ENCODE results near the gene ZNF366. TPM values are rescaled to one million over a fixed set of nuclear protein-coding genes. Genes with fewer than 3 reads are reported as not detected.
A peak's percentile ranks its signal among the peaks of the same experiment; 100 is the strongest.

ZNF366 gene, protein sequence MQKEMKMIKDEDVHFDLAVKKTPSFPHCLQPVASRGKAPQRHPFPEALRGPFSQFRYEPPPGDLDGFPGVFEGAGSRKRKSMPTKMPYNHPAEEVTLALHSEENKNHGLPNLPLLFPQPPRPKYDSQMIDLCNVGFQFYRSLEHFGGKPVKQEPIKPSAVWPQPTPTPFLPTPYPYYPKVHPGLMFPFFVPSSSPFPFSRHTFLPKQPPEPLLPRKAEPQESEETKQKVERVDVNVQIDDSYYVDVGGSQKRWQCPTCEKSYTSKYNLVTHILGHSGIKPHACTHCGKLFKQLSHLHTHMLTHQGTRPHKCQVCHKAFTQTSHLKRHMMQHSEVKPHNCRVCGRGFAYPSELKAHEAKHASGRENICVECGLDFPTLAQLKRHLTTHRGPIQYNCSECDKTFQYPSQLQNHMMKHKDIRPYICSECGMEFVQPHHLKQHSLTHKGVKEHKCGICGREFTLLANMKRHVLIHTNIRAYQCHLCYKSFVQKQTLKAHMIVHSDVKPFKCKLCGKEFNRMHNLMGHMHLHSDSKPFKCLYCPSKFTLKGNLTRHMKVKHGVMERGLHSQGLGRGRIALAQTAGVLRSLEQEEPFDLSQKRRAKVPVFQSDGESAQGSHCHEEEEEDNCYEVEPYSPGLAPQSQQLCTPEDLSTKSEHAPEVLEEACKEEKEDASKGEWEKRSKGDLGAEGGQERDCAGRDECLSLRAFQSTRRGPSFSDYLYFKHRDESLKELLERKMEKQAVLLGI
- total RNA-seq, result 0.94 TPM

DNA sequence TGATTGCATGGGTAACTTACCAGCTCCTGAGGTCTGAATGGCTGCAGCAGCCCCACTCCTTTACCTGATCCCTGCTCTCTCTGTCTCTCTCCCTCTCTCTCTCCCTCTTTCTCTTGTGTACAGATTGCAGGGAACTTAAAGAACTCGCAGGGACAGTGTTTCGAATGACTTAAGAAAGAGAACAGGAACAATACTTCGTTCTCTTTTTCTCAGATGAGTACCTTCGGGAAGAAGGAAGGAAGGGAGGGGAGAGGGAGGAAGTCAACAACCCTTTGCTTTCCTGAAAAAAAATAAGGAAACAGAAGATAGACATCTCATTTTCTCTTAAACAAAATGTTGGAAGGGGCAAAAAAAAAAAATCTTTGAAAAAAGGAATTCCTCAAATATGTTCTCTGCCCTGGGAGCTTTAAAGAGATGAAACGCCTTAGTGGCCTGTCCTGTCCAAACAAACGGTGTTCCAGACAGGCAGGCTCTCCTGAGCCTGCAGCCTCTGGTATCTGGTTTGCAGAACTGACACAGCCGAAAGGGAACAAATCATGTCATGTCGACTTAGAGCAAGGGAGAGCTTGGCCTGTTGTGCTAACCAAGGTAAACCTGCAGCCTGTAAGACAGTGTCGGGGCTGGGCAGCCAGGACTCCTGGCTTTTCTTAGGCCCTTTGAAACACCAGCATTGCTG, at the start of gene ZNF366:
Gene ZNF366 (minus strand): TSS at position 180 of the 676 bp plus-strand sequence. CDS start 45,914 bp downstream, outside the sequence.
- DNase-seq, result no peak

DNA sequence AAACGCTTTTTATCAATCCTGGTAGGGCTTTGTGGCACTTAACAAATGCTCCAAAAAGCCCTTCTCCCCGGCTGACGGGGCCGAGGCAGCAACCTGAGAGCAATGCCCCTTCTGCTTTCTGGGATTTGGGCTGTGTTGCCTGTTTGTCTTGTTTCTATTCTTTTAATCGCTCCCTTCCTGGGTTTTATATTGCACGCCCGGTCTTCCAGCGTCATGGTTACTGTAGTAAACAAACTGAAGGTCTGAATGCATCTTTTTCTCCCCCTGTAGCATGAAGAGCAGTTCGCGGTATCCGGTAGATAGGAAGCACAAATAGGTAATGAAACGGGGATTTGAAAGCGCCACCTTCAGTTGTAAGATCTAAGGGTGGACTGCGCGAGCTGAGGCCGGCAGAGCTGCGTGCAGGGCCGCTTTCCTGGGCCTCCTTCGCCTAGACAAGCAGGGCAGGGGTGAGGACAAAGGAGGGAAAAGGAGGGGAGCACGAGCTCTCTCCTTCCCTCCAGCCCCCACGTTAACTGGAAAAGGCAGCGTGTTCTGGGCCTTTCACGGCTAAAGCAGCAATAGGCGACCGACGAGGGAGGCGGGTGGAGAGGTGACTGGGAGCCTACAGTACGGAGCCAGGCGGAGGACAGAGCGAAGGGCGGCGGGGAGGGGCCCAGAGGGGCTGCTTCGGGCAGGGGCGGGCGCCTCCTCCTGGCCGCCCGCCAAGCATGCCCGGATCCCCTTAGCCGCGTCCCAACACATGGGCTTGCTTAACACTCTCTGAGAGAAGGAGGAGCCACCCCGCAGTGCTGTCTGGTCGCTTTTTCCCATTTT, 49.3 kb upstream of the ZNF366 start:
- DNase-seq, result peak; percentile 67

DNA sequence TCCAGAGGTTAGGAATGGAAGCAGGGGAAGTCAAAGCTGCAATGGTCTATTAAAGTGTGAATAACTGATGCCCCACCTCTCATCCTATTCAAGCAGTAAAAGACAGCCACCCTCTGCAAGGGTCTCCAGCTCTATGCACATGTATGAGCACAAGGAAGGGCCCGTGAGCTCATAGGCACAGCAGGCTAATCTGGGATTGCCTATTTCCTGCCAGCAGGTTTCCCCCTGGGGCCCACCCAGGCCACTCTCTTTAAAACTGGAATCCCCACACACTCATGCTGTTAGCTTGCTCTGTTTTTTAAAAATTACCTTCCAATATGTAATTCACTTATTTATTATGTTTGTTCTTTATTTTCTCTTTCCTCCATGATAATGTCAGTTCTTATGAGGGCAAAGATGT, 48.7 kb upstream of the ZNF366 start:
- no peak for DNase-seq

DNA sequence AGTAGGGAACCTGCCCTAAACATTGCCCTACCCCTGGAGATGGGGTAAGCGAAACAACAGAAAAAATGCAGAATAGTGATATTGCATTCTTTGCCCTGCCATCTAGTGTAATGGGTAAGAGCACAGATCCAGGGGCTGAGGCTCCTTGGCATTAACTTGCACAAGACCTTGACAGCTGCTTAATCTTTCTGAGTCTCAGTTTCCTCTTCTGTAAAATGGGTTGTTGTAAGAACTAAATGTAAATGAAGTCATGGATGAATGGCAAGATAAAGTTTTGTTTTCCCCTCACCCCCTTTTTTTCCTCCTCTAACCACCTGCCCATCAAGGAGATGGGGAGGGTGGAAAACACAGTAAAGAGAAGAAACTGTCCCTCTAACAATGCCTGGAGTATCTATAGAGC, 47.7 kb upstream of the ZNF366 start:
- no peak for DNase-seq

DNA sequence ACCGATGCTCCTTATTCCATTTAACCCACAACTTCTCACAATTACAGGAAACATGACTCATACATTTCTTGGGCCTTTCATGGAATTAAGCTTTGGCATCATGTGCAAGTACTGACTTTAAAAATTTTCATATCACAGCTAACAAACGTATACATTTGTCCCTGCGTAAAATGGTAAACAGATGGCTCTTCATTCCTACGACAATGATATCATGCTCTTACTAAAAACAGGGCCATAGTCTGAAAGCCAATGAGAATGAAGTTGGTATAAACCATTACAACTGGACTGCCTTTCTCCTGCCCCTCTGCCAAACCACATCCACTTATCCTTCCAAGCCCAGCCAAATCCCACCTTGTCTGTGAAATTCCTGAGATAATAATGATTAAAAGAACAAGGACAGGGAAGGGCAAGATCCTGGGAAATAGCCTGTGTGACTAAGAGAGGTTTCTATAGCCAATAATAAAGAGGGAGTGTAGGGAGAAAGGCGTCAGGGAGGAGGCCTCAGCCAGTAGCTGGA, 44.9 kb upstream of the ZNF366 start:
- DNase-seq, result no peak

DNA sequence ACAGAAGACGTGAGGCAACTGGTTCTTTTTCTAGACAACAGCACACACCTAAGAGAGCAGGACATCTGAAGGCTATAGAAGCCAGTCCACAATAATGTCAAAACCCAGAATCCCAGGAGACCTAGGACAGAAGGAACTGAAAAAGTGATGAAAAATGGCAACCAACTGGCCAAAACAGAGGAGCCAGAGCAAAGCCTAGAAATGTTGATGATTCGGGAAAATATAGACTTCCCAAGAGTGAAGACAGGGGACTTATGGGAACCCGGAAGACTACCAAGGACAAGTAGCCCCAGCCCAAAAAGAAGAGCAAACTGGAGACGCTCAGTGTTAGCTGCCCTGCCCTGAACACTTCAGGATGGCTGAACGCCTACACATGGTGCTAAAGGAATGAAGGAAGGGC, 43.4 kb upstream of the ZNF366 start:
- DNase-seq, result no peak

DNA sequence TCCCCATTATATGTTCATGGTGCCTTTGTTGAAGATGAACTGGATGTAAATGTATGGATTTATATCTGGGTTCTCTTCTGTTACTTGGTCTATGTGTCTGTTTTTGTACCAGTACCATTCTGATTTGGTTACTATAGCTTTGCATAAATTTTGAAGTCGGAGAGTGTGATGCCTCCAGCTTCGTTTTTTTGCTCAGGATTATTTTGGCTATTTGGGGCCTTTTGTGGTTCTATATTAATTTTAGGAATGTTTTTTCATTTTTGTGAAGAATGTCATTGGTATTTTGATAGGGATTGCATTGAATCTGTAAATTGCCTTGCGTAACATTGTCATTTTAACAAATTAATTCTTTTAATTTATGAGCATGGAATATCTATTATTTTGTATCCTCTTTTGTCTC, 36.6 kb upstream of the ZNF366 start:
- DNase-seq, result no peak

DNA sequence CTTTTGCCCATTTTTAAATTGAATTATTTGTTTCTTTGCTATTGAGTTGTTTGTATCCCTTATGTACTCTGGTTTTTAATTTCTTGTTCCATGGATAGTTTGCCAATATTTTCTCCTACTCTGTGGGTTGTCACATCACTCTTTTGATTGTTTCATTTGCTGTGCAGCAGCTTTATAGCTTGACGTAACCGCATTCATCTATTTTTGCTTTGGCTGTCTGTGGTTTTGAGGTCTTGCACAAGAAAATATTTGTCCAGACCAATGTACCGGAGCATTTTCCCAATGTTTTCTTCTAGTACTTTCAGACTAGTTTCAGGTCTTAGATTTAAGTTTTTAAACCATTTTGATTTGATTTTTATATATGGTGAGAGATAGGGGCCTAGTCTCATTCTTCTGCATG, 36.2 kb upstream of the ZNF366 start:
- DNase-seq, result no peak

DNA sequence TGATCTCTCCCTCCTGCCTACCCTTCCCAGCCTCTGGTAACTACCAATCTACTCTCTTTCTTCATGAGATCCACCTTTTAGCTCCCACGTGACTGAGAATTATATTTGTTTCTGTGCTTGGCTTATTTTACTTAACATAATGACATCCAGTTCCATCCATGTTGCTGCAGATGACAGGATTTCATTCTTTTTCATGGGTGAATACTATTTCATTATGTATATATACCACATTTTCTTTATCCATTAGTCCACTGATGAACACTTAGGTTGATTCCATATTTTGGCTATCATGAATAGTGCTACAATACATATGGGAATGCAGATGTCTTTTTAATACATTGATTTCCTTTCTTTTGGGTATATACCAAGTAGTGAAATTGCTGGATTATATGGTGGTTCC, 35.5 kb upstream of the ZNF366 start:
- DNase-seq, result no peak

DNA sequence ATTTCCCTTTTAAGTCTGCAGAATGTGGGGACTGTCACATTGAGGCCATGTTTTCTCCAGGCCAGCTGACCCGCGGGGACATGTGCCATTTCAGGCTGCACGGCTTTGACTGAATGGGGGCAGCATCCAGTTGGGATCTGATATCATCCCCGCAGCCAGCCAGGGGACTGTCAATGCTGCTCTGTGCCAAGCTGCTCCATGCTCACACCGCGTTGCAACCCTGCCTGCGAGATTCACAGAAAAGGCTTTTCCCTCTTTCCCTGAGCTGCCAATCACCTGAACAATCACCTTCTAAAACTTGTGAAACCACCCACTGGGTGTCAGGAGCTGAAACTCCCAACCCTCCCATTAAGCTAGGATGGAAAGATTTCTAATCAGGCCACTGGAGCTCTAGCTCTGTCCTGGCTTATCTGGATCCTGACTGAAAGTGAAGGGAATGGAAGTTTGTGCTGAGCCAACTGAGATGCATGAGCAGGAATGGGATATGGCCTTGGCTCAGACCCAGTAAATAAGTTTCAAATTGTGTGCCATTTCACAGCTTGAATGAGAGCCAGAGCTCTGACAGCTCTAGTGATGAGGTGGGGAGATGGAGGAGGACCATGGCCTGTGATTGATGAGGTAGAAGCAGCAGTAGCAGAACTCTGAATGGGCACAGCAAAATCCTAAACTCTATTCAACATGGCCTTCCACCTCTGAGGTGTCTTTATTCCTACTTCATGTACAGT, 34.5 kb upstream of the ZNF366 start:
- DNase-seq, result peak; percentile 17

DNA sequence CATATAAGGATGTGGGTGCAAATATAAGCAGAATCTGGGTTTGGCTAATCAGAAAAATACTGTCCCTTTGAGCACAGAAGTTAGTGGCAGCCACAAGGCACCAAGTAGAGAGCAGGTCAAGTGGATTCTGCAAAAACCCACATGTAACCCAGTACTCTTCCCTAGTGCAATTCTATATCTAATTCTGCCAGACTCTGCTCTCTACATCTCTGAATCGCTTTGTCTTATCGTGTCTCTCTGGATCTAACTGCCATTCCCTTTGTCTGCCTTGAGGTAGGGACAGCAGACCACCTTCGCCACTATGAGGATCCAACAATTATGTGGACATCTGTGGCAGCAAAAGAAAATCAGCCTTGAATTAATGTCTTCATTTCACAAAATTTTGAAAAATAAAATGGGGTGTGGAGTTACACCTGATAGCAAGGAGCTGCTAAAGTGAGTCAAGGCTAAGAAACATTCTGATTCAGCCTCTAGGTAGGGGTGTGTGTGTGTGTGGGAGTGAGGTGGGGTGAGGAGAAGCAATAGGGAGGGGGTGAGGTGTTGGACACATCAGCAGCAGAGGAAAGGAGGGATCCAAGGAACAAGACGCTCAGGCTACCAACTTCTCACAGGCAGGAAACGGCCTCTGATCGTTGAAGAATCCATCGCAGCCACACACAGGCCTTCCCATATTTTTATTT, 33.7 kb upstream of the ZNF366 start:
- DNase-seq, result no peak

DNA sequence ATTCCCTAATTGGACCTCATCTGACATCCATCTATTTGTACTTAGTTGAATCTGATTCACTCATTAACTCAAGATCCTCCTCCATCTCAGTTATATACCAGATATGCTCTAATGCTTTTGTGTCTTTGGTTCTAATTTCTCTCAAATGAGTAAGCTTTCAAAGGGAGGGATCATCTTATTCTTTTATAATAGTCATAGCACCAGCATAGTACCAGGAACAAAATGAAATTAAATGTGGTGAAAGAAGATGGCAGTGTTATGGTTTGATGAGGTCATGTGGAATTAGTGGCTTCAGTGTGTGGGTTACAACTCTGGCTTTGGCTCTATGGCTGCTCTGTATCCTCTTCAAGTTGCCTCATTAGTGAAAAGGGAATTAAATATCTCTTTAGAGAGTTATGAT, 32.5 kb upstream of the ZNF366 start:
- no peak for DNase-seq

DNA sequence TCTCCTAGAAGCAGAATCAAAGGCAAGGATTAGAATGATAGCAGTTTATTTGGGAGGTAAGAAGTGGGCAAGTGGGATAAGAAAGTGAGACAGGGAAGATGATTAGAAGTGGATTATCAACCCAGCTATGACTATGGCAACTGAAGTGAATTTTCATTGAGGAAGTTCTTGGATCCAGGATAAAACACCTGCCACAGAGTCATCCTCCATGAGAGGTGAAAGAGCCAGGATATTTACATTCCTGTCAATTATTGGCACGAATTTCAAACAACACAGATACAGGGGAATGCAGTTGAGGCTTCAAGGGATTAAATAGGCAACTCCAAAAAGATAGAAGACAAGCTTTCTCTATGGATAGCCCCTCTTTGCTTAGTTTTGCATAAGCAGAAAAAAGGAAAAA, 31.8 kb upstream of the ZNF366 start:
- no peak for DNase-seq

DNA sequence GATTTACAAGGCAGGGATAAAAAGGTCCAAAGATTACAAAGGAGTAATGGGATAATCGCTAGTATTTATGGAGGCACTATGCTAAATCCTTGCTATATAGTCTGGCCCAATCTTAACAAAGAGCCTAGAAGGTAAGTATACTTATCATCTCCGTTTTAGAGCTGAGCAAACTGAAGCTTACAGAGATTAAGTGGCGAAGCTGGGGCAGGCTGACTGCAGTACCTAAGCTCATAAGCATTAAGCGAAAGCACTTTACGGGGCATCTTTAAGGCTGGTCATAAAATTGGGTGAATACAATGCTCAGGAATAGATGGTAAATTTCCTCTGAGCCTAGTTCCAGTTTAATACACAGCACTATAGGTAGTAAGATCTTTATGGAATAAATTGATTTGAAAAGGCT, 30.0 kb upstream of the ZNF366 start:
- DNase-seq, result no peak

DNA sequence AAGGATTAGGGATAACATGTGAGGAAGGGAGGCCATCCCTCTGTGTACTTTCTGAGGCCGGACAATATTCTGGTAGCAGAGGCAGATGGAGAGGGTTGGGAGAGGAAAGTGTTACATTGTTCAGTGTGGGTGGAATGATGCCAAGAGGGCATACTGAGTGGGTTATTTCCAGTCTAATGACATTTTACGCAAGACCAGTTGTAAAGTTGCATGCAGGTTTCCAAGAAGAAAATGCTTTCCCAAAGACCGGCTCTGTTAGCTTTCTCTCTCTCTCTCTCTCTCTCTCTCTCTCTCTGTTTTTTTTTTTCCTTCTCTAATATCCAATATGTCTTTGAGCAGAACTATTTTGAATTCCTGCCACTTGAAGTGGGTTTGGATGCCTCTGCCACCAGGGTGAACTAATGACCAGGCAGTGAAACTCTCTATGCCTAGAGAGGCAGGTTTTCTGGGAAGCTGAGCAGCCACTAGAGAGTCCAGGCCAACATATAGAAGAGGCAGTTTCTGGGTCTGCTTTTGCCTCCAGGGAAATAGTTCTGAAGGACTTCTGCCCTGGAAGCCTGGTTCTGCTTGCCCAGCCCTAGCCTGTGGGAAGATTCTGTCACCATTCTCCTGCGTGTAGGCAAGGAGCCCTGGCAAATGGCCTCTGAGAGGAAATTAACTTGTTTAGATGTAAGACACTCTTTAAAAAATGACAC, 24.4 kb upstream of the ZNF366 start:
- DNase-seq, result no peak

DNA sequence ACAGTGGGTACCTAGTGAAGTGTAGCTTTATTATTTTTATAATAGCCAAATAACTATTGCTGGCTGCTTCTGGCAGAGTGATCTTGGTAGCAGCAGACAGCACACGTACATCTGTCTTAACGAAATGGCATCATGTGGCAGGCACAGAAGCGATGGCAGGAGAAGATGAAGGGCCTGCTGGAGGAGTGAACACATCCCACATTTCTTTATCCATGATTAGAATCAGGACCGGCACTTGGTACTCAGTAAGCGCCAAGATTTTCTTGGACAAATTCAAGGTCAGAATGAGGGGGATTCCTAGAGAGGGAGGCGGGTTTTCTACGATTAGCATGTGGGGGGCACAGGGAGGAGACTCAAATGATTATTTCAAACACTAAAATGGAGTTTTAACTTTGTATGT, 23.0 kb upstream of the ZNF366 start:
- DNase-seq, result no peak

DNA sequence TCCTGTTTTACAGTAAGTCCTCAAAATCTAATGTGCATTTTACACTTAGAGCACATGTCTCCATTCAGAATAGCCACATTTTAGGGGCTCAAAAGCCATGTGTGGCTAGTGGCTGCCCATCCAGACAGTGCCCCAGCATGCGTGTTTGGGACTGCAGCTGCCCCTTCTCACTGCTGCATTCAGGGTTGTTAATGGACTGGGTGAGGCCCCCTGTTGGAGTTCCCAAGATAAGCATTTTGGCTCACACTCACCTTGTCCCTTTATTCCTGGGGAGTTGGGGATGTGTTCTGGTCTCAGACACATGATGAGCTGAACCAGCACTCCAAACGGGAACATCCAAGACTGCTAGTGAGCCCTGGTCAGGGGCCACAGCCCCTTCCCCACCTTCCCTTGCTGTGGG, 22.2 kb upstream of the ZNF366 start:
- no peak for DNase-seq

DNA sequence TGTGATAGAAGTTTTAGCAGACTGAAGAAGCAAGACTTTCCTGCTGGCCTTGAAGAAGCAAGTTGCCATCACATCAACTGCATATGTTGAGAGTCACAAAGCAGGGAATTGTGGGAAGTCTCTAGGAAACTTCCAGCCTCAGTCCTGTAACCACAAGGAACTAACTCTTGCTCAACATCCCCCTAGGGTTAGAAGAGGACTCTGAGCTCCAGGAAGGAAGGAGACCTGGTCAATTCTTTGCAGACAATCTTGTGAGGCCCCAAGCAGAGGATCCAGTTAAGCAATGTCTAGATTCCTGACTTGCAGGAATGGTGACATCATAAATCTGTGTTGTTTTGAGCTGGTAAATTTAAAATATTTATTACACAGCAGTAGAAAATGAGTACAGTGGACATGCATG, 18.6 kb upstream of the ZNF366 start:
- no peak for DNase-seq

DNA sequence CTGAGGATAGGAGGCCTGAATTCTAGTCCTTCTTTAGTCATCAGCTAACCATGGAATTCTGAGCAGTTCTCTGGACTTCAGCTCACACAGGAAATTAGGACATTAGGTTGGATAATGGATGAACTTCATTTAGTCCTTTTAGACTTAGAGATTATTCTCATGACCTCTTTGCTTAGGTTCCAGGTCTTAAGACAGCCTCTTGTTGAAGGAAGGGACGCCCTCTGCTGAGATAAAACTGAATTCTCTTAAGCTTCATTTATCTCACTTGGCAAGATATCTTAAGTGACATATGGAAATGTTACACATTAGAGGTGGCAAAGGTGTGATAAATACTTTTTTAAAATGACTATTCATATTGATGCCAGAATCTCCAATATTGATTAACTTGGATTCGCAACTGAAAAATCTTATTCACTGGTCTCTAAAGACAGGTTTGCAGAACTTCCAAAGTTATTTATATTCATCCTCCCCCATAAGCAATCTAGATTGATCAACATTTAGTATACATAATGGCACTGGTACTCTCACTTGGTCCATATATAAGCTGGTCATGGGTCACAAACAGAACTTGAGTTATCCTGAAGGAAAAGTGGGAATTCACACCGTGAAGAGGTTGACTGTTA, 16.9 kb upstream of the ZNF366 start:
- DNase-seq, result no peak

DNA sequence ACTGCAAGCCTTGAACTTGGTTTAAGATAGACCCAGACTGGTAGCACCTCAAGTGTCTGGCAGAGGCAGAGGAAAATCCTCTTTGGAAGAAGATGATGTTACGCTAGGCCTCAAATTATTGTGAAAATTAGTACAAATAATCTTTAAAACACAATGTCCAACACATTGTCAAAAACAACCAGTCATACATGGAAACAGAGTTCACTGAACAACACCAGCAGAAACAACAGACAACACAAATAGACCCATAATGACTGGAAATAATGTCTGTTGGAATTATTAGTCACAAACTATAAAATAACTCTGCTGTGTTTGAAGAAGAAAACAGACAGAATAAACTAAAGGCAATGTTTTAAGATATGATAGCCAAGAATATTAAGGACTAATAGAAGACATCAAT, 15.4 kb upstream of the ZNF366 start:
- no peak for DNase-seq
